Upper lobe of left lung (tissue), 4 donors: ENCODE results near the gene PLPPR2.

Experiments used
- POLR2A ChIP-seq, 4 donors: fragments of 450-650 bp; IDR thresholded peaks; one replicate each; pipeline ENCODE4 v1.5.1; 2016 to 2017; ENCODE audit warnings: antibody characterized with exemption in 4 of 4, mild to moderate bottlenecking in 2 of 4
- TF ChIP-seq, protein P1 (sequence below), 6 experiments: fragments of 450-650 bp in 4 of 6; fragments of 200-600 bp in 2 of 6; sonication (generic) in 2 of 6; IDR thresholded peaks; one replicate each; pipeline ENCODE4 v1.5.1; 2016 to 2019; ENCODE audit warnings: antibody characterized with exemption in 6 of 6

DNA sequence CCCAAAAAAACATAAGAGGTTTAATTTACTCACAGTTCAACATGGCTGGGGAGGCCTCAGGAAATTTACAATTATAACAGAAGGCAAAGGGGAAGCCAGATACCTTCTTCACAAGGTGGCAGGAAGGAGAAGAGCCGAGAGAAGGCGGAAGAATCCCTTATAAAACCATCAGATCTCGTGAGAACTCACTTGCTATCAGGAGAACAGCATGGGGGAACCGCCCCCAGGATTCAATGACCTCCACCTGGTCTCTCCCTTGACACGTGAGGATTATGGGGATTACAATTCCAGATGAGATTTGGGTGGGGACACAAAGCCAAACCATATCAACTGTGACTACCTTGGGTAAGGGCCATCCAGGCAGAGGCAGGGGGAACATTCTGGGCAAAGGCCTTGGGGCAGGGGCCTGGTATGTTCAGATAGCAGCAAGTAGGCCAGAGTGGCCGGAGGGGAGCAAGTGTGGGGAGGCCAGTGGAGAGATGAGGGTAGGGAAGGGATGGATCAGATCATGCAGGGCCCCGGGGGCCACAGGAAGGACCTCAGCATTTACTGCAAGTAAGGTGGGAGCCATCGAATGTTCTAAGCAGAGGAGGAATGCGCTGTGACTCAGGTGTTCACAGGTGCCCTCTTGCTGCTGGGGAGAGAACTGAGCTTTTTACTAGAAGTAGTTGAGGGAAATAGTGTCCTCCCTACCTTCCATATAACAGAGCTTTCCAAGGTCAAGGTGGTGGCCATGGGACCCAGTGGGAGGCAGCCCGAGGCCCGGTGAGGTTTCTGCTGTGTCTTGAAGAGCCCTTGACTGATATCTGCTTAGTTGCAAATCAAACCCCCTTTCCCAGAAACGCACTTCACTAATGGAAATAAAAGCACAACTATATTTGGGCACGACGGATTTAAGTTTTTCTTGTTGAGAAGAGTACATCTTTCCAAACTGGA, 33.8 kb upstream of the PLPPR2 start:
- TF ChIP-seq, protein P1, sequence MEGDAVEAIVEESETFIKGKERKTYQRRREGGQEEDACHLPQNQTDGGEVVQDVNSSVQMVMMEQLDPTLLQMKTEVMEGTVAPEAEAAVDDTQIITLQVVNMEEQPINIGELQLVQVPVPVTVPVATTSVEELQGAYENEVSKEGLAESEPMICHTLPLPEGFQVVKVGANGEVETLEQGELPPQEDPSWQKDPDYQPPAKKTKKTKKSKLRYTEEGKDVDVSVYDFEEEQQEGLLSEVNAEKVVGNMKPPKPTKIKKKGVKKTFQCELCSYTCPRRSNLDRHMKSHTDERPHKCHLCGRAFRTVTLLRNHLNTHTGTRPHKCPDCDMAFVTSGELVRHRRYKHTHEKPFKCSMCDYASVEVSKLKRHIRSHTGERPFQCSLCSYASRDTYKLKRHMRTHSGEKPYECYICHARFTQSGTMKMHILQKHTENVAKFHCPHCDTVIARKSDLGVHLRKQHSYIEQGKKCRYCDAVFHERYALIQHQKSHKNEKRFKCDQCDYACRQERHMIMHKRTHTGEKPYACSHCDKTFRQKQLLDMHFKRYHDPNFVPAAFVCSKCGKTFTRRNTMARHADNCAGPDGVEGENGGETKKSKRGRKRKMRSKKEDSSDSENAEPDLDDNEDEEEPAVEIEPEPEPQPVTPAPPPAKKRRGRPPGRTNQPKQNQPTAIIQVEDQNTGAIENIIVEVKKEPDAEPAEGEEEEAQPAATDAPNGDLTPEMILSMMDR (IDR thresholded peaks at IDR 0.05) = no peak
- TF ChIP-seq POLR2A (IDR thresholded peaks at IDR 0.05) = no peak
